ENCODE data around the gene KCNT2. TPM values are rescaled to one million over a fixed set of nuclear protein-coding genes. Genes with fewer than 3 reads are reported as not detected.

The KCNT2 gene
- total RNA-seq, 1 donor = 0.21 TPM

DNA sequence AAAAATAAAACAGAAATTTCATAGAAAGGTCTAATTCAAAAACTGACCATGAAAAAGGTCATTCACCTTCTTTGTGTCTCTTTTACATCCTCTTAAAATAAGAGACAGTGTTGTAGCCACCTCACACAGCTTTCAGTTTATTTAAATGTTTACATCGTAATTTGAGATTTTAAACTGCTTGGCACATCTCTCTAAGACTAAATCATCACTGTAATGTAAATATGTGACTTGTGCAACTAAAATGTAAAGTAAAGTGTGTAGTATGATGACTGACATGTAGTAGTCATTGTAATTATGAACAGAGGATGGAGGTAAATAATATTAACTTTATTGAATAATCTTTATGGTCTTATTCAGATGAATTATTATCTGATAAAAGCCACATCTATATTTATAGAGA lies 283.9 kb downstream of the KCNT2 start:
- Histone ChIP-seq H3K9me3 (ENCODE audit: low read depth, low read length) (no peaks in the 10 kb centered on the region), H3K4me3 (ENCODE audit: low read length) (no peak overlapping the region), H3K4me1 (ENCODE audit: insufficient read depth, low read length) (no peaks in the 10 kb centered on the region), H3K27me3 (ENCODE audit: insufficient read depth, low read length) (no peaks in the 10 kb centered on the region)

DNA sequence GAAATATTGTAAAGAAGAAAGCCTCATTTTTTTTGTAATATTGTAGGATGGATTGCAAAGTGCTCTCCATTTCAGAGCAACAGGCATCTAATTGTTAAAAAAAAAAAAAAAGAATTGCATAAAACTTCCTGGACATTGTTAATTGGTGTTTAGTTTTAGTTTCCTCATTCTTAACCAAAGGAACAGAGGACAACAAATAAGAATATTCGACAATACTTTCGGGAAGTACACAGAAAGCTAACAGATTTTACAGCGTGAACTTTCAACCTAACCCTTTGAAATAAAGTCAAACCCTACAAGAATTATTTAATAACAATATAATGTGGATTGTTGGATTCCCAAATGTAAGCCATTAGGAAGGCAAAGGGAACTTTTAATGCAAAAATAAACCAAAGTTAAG lies 284.4 kb downstream of the KCNT2 start:
- H3K4me1 ChIP-seq (ENCODE audit: insufficient read depth, low read length) = no peaks in the 10 kb centered on the region
- H3K4me3 ChIP-seq (ENCODE audit: low read length) = no peak overlapping the region
- H3K27me3 ChIP-seq (ENCODE audit: insufficient read depth, low read length) = no peaks in the 10 kb centered on the region
- H3K9me3 ChIP-seq (ENCODE audit: low read depth, low read length) = no peaks in the 10 kb centered on the region

DNA sequence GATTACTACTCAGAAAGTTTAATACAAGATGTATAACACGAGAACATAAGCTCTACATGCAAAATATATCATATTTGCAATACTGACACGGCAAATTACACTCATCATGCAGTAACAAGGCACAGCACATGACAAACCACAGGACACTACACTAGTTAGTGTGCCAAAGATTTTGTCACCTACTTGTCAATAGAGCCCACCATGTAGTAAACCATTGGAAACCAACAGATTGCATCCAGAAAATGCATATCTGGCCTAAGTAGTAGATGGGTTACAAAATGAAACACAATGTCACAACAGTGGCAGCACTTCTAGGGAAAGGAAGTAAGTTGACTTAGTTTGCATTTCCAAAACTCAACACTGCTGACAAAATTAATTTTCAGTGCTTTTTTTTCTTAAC lies 288.9 kb downstream of the KCNT2 start:
- Histone ChIP-seq H3K4me1 (ENCODE audit: insufficient read depth, low read length) (no peaks in the 10 kb centered on the region), H3K9me3 (ENCODE audit: low read depth, low read length) (no peaks in the 10 kb centered on the region), H3K27me3 (ENCODE audit: insufficient read depth, low read length) (no peaks in the 10 kb centered on the region), H3K4me3 (ENCODE audit: low read length) (no peak overlapping the region)

DNA sequence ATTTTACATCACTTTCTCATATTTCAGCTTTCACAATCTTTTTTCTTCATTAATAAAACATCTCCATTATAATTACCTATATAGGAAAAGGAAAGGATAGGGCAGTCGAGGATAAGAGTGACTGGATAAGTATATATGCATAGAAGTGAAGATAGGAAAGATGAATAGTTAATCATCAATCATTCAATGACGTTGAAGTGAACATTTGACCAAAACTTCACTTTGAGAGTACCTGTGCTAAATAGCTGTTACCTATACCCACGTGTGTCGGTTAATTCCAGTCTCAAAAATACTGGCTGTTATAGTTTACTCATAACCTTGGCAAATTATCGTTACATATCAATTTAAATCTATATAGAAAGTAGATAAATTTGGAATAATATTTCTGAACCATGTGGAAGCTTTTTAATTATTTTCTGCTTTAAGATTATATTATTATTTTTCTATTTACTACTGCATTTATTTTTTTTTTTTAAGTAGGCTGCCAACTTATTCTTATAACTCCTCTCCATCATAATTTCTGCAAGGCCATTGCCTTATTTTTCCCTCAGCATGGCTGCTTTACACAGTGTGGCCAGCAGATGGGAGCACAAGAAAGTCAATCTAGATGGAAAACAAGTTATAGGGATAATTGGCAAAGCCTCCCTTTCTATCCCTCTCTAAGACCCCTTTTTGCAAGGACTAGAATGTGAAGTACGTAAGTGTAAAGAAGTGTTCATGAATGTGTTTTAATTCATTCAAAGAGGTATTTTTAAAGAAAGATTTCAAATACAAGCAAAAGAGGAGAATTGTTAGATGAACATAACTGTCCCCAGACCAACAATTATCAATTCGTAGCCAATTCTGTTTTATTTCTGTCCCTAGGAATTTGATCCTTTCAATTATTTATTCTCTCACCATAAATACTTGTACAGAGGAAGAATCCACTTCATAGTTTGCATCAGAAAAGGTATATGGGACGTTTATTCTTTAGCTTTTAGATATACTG lies 290.4 kb downstream of the KCNT2 start:
- no peaks in the 10 kb centered on the region for H3K4me1 ChIP-seq (ENCODE audit: insufficient read depth, low read length)
- no peaks in the 10 kb centered on the region for H3K9me3 ChIP-seq (ENCODE audit: low read depth, low read length)
- H3K27me3 ChIP-seq (ENCODE audit: insufficient read depth, low read length) = no peaks in the 10 kb centered on the region
- no peak overlapping the region for H3K4me3 ChIP-seq (ENCODE audit: low read length)

DNA sequence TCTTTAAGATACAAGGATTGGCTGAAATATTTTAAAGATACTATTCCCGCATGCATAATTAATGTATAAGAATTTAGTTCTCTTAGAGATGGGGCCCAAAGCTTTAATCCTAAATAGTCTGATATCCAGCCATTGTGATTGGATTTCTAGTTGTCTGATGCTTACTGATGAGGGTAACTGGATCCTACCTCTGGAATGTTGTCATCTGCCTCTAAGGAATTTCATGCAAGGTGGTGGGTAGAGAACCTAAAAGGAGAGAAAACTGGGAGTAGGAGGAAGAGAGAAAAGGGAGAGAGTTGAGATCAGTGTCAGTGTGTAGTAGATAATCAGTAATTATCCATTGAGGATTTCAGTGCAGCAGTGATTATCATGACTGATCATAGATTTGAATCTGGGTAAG lies 295.5 kb downstream of the KCNT2 start:
- H3K4me1 ChIP-seq (ENCODE audit: insufficient read depth, low read length) = no peaks in the 10 kb centered on the region

DNA sequence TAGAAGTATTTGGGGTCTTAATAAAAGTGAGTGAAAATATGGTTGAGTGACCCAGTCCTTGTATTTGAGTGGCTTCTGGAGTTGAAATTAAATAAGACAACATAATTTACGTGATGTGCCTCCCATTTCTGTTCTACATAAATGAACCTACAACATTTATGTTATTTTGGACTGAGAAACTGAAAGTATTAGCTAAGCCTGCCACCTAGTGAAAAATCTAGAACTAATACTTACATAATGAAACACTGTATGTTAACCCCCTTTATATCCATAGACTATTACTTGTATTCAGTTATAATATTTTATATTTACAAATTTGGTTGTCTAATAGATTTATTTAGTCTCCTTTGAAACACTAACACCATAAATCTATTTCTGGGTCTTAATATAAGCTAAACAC lies 298.9 kb downstream of the KCNT2 start:
- Histone ChIP-seq H3K4me3 (ENCODE audit: low read length) (no peak overlapping the region), H3K4me1 (ENCODE audit: insufficient read depth, low read length) (no peaks in the 10 kb centered on the region), H3K27me3 (ENCODE audit: insufficient read depth, low read length) (no peaks in the 10 kb centered on the region), H3K9me3 (ENCODE audit: low read depth, low read length) (no peaks in the 10 kb centered on the region)

More for the DNA sequence above, 295.5 kb downstream of the KCNT2 start:
- Histone ChIP-seq H3K9me3 (ENCODE audit: low read depth, low read length) (no peaks in the 10 kb centered on the region), H3K4me3 (ENCODE audit: low read length) (no peak overlapping the region), H3K27me3 (ENCODE audit: insufficient read depth, low read length) (no peaks in the 10 kb centered on the region)

DNA sequence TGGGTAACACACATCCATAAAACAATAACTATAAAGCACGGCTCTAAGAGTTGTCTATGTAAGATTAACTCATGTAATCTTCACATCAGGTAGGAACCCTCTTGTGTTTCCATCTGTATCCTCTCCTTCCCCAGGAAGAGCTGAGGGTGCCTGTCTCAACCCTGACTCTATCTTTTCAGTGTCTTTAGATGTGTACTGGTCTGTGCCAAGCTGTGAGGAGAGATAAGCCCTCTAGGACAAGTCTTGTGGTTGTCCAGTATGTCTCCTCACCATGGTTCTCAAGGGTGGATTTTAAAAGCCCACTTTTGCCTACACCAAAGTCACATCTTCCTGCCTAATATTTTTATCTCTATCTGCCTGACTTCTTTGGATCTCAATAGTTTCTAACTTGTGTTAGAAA lies 300.1 kb downstream of the KCNT2 start:
- Histone ChIP-seq H3K9me3 (ENCODE audit: low read depth, low read length) (no peaks in the 10 kb centered on the region), H3K4me3 (ENCODE audit: low read length) (no peak overlapping the region), H3K4me1 (ENCODE audit: insufficient read depth, low read length) (no peaks in the 10 kb centered on the region), H3K27me3 (ENCODE audit: insufficient read depth, low read length) (no peaks in the 10 kb centered on the region)

DNA sequence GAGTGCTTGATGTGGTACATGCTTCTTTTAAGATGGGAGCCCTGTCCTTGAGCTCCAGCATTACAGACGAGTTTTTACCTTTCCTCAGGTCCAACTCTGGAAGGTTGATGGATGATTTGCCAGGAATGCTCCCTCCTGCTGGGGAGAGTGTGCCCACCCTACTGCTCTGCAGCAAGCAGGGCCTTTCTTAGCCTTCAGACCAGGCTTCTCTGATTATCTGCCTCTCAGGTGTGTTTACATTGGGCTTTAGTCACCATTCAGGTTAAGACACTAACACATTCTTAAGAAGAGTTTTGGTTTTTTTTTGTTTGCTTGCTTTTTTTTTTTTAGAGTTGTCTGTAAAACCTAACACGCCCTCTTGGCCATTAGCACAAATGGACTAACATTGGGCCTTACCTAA lies 301.8 kb downstream of the KCNT2 start:
- H3K4me1 ChIP-seq (ENCODE audit: insufficient read depth, low read length) = no peaks in the 10 kb centered on the region
- H3K27me3 ChIP-seq (ENCODE audit: insufficient read depth, low read length) = no peaks in the 10 kb centered on the region
- no peak overlapping the region for H3K4me3 ChIP-seq (ENCODE audit: low read length)
- no peaks in the 10 kb centered on the region for H3K9me3 ChIP-seq (ENCODE audit: low read depth, low read length)

DNA sequence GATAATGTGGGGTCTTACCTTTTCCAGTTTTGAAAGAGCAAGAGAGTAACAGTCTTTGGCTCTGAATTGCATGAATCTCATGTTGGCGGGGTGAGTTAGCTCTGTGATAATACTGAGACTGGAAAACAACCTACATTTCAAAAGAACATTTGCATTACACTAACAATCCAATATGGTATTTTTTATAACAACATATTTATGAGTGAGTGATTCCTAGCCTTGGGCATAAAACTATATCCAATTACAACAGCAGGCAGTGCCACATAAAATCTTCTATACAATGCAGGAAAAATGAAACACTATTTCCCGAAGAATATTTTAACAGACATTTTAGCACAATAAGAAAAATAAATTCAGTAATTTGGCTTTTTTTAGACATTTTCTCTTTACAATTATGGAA lies 303.0 kb downstream of the KCNT2 start:
- no peaks in the 10 kb centered on the region for H3K9me3 ChIP-seq (ENCODE audit: low read depth, low read length)
- H3K27me3 ChIP-seq (ENCODE audit: insufficient read depth, low read length) = no peaks in the 10 kb centered on the region
- H3K4me1 ChIP-seq (ENCODE audit: insufficient read depth, low read length) = no peaks in the 10 kb centered on the region

DNA sequence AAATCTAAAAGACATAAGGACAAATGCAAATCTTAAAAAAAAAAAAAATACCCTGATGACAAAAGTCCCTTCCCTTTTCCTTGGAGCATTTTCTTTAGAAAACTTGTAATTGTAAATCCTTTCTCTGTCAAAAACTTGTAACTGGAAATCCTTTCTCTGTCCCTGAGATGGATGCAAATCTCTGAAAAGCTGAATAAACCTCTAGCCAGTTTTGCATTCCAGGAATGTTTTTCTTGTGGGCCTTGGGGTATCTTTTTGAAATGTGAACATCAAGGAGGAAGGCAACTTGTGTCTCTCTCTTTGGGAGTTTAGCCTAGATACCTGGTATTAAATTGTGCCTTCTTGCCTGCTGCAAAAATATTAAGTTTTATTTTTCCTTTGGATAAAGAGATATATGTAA lies 305.3 kb downstream of the KCNT2 start:
- no peaks in the 10 kb centered on the region for H3K4me1 ChIP-seq (ENCODE audit: insufficient read depth, low read length)
- H3K9me3 ChIP-seq (ENCODE audit: low read depth, low read length) = no peaks in the 10 kb centered on the region
- H3K4me3 ChIP-seq (ENCODE audit: low read length) = no peak overlapping the region
- no peaks in the 10 kb centered on the region for H3K27me3 ChIP-seq (ENCODE audit: insufficient read depth, low read length)

More for the DNA sequence above, 303.0 kb downstream of the KCNT2 start:
- H3K4me3 ChIP-seq (ENCODE audit: low read length) = no peak overlapping the region

DNA sequence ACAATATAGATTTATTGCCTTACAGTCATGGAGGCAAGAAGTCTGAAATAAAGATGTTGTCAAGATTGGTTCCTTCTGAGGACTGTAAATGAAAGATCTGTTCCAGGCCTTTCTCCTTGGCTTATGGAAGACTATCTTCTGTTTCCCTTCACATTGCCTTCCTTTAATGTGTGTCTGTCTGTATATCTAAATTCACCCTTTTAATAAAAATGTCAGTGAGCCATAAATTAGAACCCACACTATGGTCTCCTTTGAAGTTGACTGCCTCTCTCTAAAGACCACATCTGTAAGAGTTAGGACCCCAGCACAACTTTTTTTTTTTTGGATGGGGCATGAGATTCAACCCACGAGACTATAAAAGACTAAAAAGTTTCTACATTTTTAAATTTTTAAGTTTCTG lies 305.8 kb downstream of the KCNT2 start:
- no peaks in the 10 kb centered on the region for H3K27me3 ChIP-seq (ENCODE audit: insufficient read depth, low read length)
- H3K4me1 ChIP-seq (ENCODE audit: insufficient read depth, low read length) = no peaks in the 10 kb centered on the region
- H3K9me3 ChIP-seq (ENCODE audit: low read depth, low read length) = no peaks in the 10 kb centered on the region
- H3K4me3 ChIP-seq (ENCODE audit: low read length) = no peak overlapping the region

DNA sequence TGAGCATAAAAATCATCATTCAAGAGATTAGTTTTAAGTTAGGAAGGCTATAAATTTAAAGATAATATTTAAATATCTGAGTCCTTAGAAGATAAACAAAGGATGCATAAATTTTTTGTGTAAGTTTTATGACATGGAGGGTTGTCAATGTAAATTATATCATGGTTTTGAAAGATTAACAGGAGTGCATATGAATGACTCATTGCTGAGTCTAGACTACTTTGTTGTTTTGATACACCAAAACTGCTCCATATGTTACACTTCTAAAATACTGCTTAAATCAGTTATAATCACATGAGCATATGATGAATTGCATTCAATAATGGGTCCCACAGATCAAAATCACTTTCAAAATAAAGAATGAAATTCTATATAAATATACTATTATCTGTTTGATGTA lies 312.5 kb downstream of the KCNT2 start:
- no peaks in the 10 kb centered on the region for H3K27me3 ChIP-seq (ENCODE audit: insufficient read depth, low read length)
- no peaks in the 10 kb centered on the region for H3K4me1 ChIP-seq (ENCODE audit: insufficient read depth, low read length)
- H3K9me3 ChIP-seq (ENCODE audit: low read depth, low read length) = no peaks in the 10 kb centered on the region
- H3K4me3 ChIP-seq (ENCODE audit: low read length) = no peak overlapping the region

DNA sequence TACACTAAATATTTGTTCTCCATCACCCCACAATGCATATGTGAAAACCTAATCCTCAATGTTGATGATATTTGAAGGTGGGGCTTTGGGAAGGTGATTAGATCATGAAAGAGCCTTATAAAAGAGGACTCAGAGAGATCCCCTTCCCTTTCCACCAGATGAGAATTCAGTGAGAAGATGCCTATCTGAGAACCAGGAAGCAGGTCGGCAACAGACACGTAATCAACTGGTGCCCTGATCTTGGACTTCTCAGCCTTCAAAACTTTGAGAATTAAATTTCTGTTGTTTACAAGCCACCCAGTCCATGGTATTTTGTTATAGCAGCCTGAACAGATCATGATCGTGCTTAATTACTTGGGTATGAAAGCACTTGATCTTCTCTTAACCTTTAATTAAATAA lies 329.4 kb downstream of the KCNT2 start:
- H3K27me3 ChIP-seq (ENCODE audit: insufficient read depth, low read length) = no peaks in the 10 kb centered on the region
- no peak overlapping the region for H3K4me3 ChIP-seq (ENCODE audit: low read length)
- no peaks in the 10 kb centered on the region for H3K4me1 ChIP-seq (ENCODE audit: insufficient read depth, low read length)
- no peaks in the 10 kb centered on the region for H3K9me3 ChIP-seq (ENCODE audit: low read depth, low read length)

DNA sequence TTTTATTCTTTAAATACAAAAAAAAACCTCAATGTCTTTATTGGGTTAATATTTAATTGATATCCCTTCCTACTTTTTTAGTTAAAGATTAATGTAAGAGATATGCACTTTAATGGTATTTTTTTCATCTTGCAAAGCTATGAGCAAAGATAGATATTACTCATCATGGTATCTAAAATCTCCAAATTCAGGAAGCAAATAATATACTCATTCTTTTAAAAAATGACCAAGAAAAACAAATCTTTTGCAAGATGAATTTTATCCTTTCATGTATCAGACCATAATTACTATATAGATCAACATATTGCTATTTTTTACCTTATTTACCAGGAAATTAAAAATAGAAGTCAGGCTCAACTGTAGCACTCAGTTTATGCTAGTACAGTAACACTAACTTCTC lies 330.4 kb downstream of the KCNT2 start:
- Histone ChIP-seq H3K4me1 (ENCODE audit: insufficient read depth, low read length) (no peaks in the 10 kb centered on the region), H3K9me3 (ENCODE audit: low read depth, low read length) (no peaks in the 10 kb centered on the region)

DNA sequence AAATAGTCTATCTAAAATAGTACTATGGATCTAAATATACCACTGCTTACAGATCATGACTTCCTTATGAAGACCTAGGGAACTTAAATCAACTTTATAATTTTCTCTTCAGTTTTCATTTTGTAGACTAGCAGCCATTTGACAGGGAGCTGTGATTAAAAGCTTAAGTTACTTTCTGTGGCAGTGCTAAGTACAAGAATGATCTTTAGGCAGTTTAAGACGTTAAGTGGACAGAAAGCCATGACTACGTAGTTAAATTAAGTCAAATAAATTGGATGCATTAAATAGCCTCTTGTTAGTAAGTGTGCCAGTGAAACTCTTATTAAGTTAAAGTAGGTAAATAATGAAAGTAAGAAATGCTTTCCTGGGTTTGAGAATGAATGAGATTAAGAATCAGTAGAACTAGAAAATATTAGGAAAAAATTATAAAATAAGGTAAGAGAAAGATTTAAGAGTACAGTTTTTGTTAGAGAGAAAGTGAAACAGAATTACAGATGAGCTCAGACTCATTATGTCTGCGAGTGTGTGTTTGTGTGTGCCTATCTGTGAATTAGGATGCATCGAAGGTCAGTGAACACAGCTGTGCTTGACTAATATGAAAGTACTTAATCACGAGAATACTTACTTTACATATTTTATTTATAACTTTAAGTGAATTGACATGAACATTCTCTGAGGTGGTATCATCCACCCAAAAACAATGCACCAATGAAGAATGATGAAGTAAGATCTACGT lies 336.9 kb downstream of the KCNT2 start:
- no peaks in the 10 kb centered on the region for H3K9me3 ChIP-seq (ENCODE audit: low read depth, low read length)
- no peak overlapping the region for H3K4me3 ChIP-seq (ENCODE audit: low read length)
- no peaks in the 10 kb centered on the region for H3K4me1 ChIP-seq (ENCODE audit: insufficient read depth, low read length)
- no peaks in the 10 kb centered on the region for H3K27me3 ChIP-seq (ENCODE audit: insufficient read depth, low read length)

More for the DNA sequence above, 330.4 kb downstream of the KCNT2 start:
- Histone ChIP-seq H3K27me3 (ENCODE audit: insufficient read depth, low read length) (no peaks in the 10 kb centered on the region), H3K4me3 (ENCODE audit: low read length) (no peak overlapping the region)
